Muscle layer of duodenum (tissue), 2 donors: Measurements from ENCODE around the gene NECAB3.

Experiments
- H3K27ac ChIP-seq: one replicate; pipeline ENCODE4 v1.7.0; 2013; ENCODE audit warnings: mild to moderate bottlenecking, low read length
- H3K27me3 ChIP-seq: one replicate; pipeline ENCODE4 v1.7.0; 2013; ENCODE audit warnings: low read depth, mild to moderate bottlenecking, control low read depth, low read length
- H3K36me3 ChIP-seq, 2 donors: one replicate each; pipeline ENCODE4 v1.7.0; 2013; ENCODE audit warnings: low read length in 2 of 2, control low read depth in 1 of 2, mild to moderate bottlenecking in 1 of 2; ENCODE audit not compliant: insufficient read depth in 2 of 2, control insufficient read depth in 1 of 2
- H3K4me1 ChIP-seq, 2 donors: one replicate each; pipeline ENCODE4 v1.7.0; 2013; ENCODE audit warnings: low read length in 2 of 2, mild to moderate bottlenecking in 2 of 2, control low read depth in 1 of 2, moderate library complexity in 1 of 2; ENCODE audit not compliant: insufficient read depth in 2 of 2, control insufficient read depth in 1 of 2
- H3K4me3 ChIP-seq, 2 donors: one replicate each; pipeline ENCODE4 v1.7.0; 2013; ENCODE audit warnings: low read length in 2 of 2, low read depth in 1 of 2, mild to moderate bottlenecking in 1 of 2
- H3K9me3 ChIP-seq, 2 donors: one replicate each; pipeline ENCODE4 v1.7.0; 2013; ENCODE audit warnings: low read length in 2 of 2, control low read depth in 1 of 2, mild to moderate bottlenecking in 1 of 2; ENCODE audit not compliant: control insufficient read depth in 1 of 2
- donor health status: healthy.

Gene NECAB3

DNA sequence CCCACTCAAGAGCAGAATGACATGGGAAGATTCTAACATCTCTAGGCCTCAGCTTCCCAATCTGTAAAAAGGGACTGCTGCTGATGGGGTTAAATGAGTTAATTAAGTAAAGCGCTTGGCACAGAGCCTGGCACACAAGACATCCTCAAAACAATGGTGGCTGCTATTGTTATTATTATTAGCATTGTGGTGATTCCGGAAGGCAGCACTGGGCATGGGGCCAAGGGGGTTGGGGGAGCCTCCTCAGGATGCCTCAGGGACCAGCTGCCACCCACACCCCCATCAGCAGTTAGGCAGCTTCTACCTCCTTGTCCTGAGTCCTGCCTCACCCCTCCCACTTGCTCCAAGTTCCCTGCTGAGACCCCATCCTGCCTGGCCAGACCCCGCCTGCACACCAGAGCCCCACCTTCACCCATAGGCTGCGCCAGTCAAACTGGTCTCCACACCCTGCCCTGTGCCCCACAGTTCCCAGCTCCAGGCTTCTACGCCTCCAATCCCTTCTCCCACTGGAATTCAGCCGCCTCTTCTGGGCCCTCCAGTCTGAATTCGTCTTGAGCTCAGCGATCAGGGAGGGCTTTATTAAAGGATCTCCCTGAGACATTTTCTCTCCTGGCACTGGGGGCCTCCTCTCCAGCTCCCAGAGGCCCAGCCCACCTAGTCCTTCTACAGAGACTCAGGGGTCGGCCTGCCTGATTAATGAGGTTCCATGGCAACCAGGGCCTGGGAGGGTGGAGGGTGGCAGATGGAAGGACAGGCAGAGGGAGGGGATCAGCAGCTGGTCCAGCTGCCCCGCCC lies 10.5 kb upstream of the NECAB3 start:
- Histone ChIP-seq H3K27ac (peak overlapping the region; percentile 21), H3K36me3 (no peaks in the 10 kb centered on the region), H3K4me1 (peaks cover 5 to 18% of the 10 kb centered on the region in 2 donors), H3K4me3 (peak overlapping the region; percentile 30 to 47), H3K9me3 (no peaks in the 10 kb centered on the region), H3K27me3 (no peaks in the 10 kb centered on the region)

DNA sequence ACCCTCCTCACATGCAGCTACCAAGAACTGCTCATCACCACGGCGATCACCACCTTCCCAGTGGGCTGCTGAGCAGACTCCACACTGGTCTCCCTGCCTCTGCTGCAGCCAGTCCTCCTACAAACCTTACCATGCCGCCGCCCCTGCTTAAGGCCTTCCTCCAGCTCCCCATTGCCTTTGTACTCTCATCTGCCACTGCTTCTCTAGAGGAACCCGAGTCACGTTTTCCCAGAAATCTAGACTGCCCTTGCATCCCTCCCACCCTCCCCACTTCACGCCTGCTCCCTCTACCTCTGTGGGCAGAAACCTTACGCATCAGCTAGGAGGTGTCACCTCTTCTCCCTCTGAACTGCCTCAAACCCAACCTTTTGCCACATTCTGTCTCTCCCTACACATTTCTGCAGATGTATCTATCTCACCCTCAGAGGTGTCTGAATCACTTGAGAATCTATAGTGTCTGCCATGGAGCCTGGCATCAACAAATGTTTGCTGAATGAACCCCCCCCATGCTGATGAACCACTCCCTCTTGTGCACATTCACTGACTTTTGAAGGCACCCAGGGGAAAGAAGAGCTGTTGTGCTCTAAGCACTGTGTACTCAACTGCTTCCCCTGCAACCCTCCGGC lies 7.6 kb upstream of the NECAB3 start:
- H3K4me1 ChIP-seq, result peaks cover 3 to 21% of the 10 kb centered on the region in 2 donors
- no peak overlapping the region for H3K27ac ChIP-seq
- no peaks in the 10 kb centered on the region for H3K9me3 ChIP-seq
- no peaks in the 10 kb centered on the region for H3K36me3 ChIP-seq
- no peaks in the 10 kb centered on the region for H3K27me3 ChIP-seq
- no peak overlapping the region for H3K4me3 ChIP-seq

DNA sequence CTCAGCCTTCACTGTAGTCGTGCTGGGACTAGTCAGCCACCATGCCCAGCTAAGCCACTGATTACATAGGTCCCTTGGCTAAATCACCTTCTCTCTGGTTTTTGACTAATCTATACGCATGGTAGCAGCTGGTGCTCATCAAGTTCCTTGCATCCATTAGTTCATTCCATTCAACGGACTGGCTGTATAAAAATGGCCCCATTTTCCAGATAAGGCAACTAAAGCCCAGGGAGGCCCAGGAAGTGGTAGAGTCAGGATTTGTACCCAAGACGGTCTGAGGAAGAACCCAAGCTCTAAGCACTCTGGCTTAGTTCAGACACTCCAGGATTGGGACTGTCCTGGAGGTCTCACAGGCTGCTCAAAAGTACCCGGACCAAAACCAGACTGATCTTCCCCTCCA lies 7.1 kb upstream of the NECAB3 start:
- Histone ChIP-seq H3K4me1 (peaks cover 0 to 22% of the 10 kb centered on the region in 2 donors), H3K27me3 (no peaks in the 10 kb centered on the region), H3K27ac (no peak overlapping the region), H3K4me3 (no peak overlapping the region), H3K9me3 (no peaks in the 10 kb centered on the region), H3K36me3 (no peaks in the 10 kb centered on the region)

DNA sequence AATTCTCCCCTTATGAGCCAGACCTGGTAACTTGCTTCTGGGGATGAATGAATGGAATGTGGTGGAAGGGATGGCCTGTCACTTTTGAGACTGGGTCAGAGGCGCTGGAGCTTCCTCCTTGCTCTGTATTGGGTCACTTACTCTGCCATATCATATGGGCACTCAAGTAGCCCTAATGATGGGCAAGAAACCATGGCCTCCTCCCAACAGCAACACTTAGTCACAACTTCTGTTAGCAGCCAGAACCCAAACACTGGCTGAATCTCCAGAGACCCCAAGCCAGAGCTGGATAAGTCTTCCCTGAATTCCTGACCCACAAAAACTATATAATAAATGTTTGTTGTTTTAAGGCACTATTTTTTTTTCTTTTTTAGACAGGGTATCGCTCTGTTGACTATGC lies 6.5 kb upstream of the NECAB3 start:
- Histone ChIP-seq H3K4me1 (peaks cover 4 to 27% of the 10 kb centered on the region in 2 donors), H3K4me3 (no peak overlapping the region), H3K9me3 (no peaks in the 10 kb centered on the region), H3K27me3 (no peaks in the 10 kb centered on the region), H3K27ac (no peak overlapping the region), H3K36me3 (no peaks in the 10 kb centered on the region)

DNA sequence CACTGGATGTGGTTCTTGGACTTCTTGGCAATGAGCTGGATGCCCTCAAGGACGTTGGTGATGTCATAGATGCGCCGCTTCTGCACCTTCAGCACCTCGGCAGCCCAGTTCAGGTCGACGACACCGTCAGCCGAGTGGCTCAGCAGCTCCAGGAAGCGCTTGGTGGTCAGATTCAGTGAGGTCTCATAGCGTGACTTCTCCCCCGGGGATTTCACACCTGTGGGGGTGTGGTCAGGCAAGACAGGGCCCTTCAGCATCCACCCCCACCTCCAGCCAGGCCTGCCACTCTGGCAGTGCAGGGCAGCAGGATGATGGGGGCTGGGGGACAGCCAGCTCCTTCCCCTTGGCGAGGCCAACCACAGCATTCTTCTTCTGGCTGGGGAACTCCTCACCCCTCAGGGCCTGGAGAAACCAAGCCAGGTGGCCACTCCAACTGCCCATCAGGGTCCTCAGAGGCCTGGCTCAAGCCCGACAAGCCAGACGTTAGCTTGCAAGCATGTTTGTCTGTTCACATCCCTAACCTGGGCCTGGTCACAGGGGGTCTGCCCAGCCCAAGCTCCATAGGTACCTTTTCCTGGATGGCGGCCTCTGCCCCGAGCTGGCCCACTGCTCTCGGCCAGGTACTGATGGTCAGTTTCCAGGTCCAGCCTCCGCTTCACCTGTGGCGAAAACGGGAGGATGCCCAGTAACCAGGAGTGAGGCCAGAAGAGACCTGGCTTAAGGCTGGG lies 5.7 kb upstream of the NECAB3 start:
- Histone ChIP-seq H3K27me3 (no peaks in the 10 kb centered on the region), H3K4me1 (peaks cover 12 to 27% of the 10 kb centered on the region in 2 donors), H3K27ac (no peak overlapping the region), H3K9me3 (no peaks in the 10 kb centered on the region), H3K36me3 (no peaks in the 10 kb centered on the region), H3K4me3 (no peak overlapping the region)

DNA sequence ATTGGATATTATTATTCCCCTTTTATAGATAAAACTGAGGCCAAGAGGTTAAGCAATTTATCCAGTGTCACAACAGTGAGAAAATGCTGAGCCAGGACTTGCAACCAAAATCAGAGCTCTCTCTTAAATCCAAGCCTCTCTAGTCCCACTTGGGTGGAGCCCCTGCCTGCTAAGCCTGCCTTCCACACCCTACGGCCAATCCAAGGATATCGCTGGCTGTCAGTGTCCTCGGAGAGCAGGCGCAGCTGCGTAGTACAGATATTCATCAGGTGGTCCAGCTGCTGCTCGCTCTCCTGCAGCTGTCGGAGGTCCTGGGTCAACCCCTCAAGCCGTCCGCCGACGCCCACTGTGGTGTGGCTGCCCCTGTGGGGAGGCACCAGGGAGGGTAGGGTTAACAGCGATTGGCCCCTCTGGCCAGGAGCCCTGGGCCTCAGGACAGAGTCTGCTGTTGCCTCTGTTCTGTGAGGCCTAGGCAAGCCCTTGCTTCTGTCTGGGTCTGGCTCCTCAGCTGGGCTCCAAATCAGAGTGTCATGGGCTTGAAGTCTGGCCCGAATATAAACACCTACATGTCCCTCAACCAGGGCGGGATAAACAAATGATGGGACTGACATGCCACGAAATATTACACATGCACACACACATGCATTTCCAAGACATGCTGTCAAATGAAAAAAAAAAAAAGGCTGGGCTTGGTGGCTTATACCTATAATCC lies 3.9 kb upstream of the NECAB3 start:
- peaks cover 14 to 35% of the 10 kb centered on the region in 2 donors for H3K4me1 ChIP-seq
- no peak overlapping the region for H3K27ac ChIP-seq
- no peaks in the 10 kb centered on the region for H3K36me3 ChIP-seq
- no peaks in the 10 kb centered on the region for H3K9me3 ChIP-seq
- no peaks in the 10 kb centered on the region for H3K27me3 ChIP-seq
- no peak overlapping the region for H3K4me3 ChIP-seq

DNA sequence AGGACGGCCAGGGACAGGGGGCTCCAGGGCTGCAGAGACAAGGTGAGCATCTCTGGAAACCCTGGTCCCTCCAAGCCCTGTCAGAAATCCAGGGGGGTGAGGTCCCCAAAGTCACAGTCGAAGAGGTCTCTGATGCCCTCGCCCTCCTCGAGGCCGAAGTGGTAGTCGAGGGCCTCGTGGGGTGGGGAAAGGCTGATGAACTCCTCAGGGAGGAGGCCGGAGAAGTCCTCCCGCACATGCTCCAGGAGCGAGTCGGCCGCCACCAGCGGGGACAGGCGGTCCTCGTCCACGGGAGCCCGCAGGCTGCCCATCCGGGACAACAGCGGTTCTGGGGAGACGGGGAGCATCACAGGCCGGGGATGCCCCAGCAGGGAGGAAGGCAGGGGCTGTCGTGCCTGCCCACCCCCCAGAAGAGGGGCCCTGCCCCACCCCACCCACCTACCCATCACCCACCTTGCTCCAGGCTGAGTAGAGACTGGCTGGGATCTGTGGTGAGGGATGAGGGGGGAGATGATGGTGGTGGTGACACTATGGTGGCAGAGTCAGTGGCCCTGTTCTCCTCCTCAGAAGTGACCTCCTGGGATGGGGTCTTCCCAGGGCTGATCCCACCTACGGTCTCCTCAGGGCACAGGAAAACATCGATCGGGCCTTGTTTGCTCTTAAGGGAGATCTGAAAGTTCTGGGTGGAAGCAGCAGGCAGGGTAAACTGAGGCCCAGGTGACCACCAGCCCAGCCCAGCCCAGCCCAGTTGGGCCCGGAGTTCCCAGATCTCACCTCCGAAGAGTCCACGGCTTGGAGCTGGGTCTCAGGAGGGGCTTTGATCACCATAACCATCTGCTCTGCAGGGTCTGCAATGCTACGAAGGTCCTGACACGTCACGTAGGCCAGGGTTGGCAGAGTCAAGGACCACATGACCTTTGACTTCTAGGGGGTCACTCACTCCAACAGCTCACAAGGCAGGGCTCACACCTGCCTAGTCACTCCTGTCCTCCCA lies 2.7 kb upstream of the NECAB3 start:
- Histone ChIP-seq H3K27me3 (no peaks in the 10 kb centered on the region), H3K36me3 (no peaks in the 10 kb centered on the region), H3K9me3 (no peaks in the 10 kb centered on the region), H3K27ac (no peak overlapping the region), H3K4me1 (peaks cover 20 to 45% of the 10 kb centered on the region in 2 donors), H3K4me3 (no peak overlapping the region)

DNA sequence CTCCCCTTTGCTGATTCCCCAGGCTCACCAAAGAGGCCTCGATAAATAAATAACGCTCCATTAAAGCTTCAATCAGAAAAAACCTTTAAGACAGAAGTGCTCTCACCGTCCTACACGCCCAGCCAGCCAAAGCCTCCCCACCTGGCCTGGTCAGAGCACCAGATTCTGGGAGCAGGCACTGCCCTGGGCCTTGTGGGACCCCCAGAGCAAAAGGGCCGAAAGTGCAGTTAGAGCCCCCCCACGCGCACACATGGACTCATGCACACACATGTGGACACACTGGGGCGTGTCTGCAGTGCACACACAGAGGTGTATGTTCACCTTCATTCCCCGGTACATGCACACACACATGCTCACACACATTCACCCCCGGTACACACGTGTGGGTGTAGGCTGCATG lies 1.9 kb upstream of the NECAB3 start:
- Histone ChIP-seq H3K4me3 (peak overlapping the region in 1 of 2 donors; percentile 55), H3K27ac (peak overlapping the region; percentile 78), H3K4me1 (peaks cover 20 to 45% of the 10 kb centered on the region in 2 donors), H3K36me3 (peaks cover 0 to 2% of the 10 kb centered on the region in 2 donors), H3K27me3 (no peaks in the 10 kb centered on the region), H3K9me3 (no peaks in the 10 kb centered on the region)

DNA sequence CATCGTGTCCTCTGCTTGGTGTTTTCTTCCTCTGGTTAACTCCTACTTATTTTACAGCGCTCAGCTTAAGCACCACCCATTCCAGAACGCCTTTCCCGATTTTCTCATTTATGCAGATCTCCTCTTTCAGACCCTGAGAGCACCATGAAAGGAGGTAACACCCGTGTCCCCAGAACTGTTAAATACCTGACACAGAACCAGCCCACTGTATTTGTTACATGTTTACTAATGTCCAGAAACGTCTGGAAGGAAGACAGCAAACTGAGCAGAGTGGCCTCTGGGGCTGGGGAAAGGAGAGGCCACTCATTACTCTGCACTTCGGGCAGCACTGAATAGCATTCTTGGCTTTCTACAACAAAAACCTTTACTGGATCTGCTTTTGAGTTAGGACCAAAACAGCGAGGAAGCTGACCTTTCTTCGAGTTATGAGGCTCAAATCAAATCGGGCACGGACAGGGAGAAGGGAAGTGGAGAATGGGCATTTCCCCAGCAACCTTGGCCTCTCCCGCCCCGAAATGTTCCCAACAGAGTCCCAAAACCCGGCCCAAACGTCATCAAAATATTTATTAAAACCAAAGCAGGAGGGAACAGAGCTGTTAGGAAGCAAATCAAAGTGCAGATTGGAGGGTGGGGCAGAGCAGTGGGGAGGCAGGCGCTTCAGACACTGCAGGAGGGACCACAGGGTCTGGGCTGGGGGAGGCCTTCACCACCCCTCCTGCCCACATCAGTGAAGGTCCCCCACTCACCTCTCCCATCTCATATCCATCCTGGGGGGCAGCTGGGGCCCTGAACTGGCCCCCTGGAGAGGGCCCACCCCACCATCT lies 1.1 kb upstream of the NECAB3 start:
- peaks cover 0 to 4% of the 10 kb centered on the region in 2 donors for H3K36me3 ChIP-seq
- H3K4me1 ChIP-seq, result peaks cover 20 to 45% of the 10 kb centered on the region in 2 donors
- peak overlapping the region; percentile 78 for H3K27ac ChIP-seq
- H3K9me3 ChIP-seq, result no peaks in the 10 kb centered on the region
- H3K4me3 ChIP-seq, result peak overlapping the region; percentile 55 to 62
- no peaks in the 10 kb centered on the region for H3K27me3 ChIP-seq
